Lung (tissue), 12 donors: Measurements from ENCODE around the gene PRKG1. TPM values are rescaled to one million over a fixed set of nuclear protein-coding genes. Genes with fewer than 3 reads are reported as not detected.

ENCODE experiments used
- ATAC-seq: fragments of 200-7000 bp; cut with Tn5 transposase; one replicate; pipeline ENCODE4 v1.9.1; 2020; ENCODE audit warnings: moderate number of reproducible peaks; ENCODE audit not compliant: insufficient read depth, low FRiP score
- DNase-seq, 3 donors: peaks; one replicate each; pipeline ENCODE4 v3.0.0-alpha.2; 2013 to 2017
- H3K27ac ChIP-seq, 2 donors: one replicate each; pipeline ENCODE4 v1.5.1; 2013; ENCODE audit warnings: mild to moderate bottlenecking in 2 of 2, moderate library complexity in 2 of 2, control low read depth in 1 of 2, inconsistent platforms in 1 of 2, low read depth in 1 of 2, low read length in 1 of 2
- H3K27me3 ChIP-seq, 3 donors: one replicate each; pipeline ENCODE4 v1.5.1; 2013; ENCODE audit warnings: low read length in 2 of 3; ENCODE audit not compliant: control insufficient read depth in 3 of 3, insufficient read depth in 3 of 3
- H3K36me3 ChIP-seq, 4 donors: one replicate each; pipeline ENCODE4 v1.5.1; 2013; ENCODE audit warnings: low read length in 4 of 4, mild to moderate bottlenecking in 1 of 4, moderate library complexity in 1 of 4; ENCODE audit not compliant: control insufficient read depth in 4 of 4, insufficient read depth in 4 of 4
- H3K4me1 ChIP-seq, 5 donors: one replicate each; pipeline ENCODE4 v1.5.1; 2013; ENCODE audit warnings: low read length in 5 of 5, mild to moderate bottlenecking in 2 of 5, moderate library complexity in 1 of 5; ENCODE audit not compliant: control insufficient read depth in 5 of 5, insufficient read depth in 5 of 5
- H3K4me3 ChIP-seq: one replicate; pipeline ENCODE4 v1.5.1; 2013; ENCODE audit warnings: mild to moderate bottlenecking, control low read depth, moderate library complexity
- H3K9ac ChIP-seq, 2 donors: one replicate each; pipeline ENCODE4 v1.5.1; 2013; ENCODE audit warnings: low read length in 2 of 2, control low read depth in 1 of 2; ENCODE audit not compliant: insufficient read depth in 1 of 2
- H3K9me3 ChIP-seq, 4 donors: one replicate each; pipeline ENCODE4 v1.5.1; 2013; ENCODE audit warnings: low read length in 3 of 4, mild to moderate bottlenecking in 1 of 4, moderate library complexity in 1 of 4; ENCODE audit not compliant: control insufficient read depth in 4 of 4, insufficient read depth in 3 of 4
- WGBS, 2 donors: extraction: QIAGEN DNeasy Blood & Tissue Kit; methylation state at CpG; one replicate each; pipeline ENCODE4 v1.1.7; 2013; 5-methylcytosine and 5-hydroxymethylcytosine counted together
- polyA plus RNA-seq, 2 donors: library from polyadenylated mRNA; stranded (reverse); fragments of 200-250 nt; gene quantifications; one replicate each; pipeline ENCODE4 v1.2.1, GENCODE V29; 2013
- total RNA-seq, 2 donors: library from RNA; depleted of rRNA in 1 of 2; stranded (reverse); fragments of >200 nt in 1 of 2; gene quantifications; one replicate each; pipeline ENCODE4 v1.2.1, GENCODE V29; 2014 to 2021
- TF ChIP-seq, protein P1 (sequence below): IDR thresholded peaks from 2 replicates; pipeline ENCODE4 v1.5.1; 2012; ENCODE audit warnings: mild to moderate bottlenecking; ENCODE audit errors: control extremely low read depth, extremely low read depth
- donor health status: control.
- donor health status: control.
- donor health status: Bipolar disorder and iron deficiency.
- donor health status: healthy.
- donor health status: DM: yes; HTN: yes; CAD: no.

PRKG1 gene
- total and polyA plus RNA-seq, 4 donors: 2.1 to 50.8 (median 15.1) TPM

DNA sequence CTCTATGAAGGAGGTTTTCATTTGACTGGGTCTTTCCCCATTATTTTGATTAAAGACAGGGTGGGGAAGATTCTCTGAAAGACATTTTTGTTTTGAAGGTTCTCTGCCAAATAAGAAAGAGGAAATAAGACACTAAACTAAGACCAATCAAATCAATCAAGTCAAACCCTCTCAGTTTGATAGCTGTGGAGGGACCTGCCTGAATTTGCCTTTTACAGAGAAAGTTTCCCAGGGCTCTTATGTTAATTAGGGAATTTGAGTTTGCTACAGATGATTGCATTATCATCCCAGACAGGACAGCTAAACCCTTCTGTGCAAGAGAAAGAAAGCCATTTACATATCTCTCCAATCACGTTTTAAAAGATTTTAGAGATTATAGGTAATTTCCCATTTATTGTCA lies 545.1 kb downstream of the PRKG1 start:
- H3K36me3 ChIP-seq: no peaks in the 10 kb centered on the region
- no peak overlapping the region for H3K27ac ChIP-seq
- H3K4me3 ChIP-seq: no peak overlapping the region
- peaks cover 0 to 7% (median 0%) of the 10 kb centered on the region in 5 donors for H3K4me1 ChIP-seq
- no peak overlapping the region for H3K9ac ChIP-seq
- no peaks in the 10 kb centered on the region for H3K27me3 ChIP-seq
- H3K9me3 ChIP-seq: no peaks in the 10 kb centered on the region
- ATAC-seq (no peak), DNase-seq (no peak)
- TF ChIP-seq, protein P1, sequence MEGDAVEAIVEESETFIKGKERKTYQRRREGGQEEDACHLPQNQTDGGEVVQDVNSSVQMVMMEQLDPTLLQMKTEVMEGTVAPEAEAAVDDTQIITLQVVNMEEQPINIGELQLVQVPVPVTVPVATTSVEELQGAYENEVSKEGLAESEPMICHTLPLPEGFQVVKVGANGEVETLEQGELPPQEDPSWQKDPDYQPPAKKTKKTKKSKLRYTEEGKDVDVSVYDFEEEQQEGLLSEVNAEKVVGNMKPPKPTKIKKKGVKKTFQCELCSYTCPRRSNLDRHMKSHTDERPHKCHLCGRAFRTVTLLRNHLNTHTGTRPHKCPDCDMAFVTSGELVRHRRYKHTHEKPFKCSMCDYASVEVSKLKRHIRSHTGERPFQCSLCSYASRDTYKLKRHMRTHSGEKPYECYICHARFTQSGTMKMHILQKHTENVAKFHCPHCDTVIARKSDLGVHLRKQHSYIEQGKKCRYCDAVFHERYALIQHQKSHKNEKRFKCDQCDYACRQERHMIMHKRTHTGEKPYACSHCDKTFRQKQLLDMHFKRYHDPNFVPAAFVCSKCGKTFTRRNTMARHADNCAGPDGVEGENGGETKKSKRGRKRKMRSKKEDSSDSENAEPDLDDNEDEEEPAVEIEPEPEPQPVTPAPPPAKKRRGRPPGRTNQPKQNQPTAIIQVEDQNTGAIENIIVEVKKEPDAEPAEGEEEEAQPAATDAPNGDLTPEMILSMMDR: no peak
- WGBS, 2 donors: 73 to 76% methylated on average over 1 of the region's 1 CpG

DNA sequence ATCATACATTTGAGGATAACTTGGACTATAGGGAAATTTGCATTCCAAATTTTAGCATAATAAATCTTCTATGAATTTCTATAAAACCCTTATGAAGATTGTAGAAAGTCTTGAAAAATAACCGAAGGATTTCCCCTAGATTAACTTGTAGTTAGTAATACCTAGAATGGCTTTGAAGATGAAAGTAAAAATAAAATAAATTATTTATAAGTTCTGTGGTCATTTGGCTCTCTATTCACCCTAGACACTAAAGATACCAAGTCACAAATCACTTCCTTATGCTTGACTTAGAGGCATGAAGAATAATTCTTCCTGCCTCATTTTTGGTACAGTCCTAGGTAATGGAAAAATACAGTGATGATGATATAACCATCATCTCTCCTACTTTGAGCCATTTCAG lies 545.8 kb downstream of the PRKG1 start:
- TF ChIP-seq, protein P1: no peak
- 76 to 89% methylated on average over 1 of the region's 1 CpG for WGBS, 2 donors
- no peaks in the 10 kb centered on the region for H3K9me3 ChIP-seq
- H3K36me3 ChIP-seq: no peaks in the 10 kb centered on the region
- H3K4me1 ChIP-seq: peaks cover 0 to 7% (median 0%) of the 10 kb centered on the region in 5 donors
- H3K27me3 ChIP-seq: no peaks in the 10 kb centered on the region
- no peak overlapping the region for H3K27ac ChIP-seq
- DNase-seq (no peak), ATAC-seq (no peak)
- H3K4me3 ChIP-seq: no peak overlapping the region
- H3K9ac ChIP-seq: no peak overlapping the region

DNA sequence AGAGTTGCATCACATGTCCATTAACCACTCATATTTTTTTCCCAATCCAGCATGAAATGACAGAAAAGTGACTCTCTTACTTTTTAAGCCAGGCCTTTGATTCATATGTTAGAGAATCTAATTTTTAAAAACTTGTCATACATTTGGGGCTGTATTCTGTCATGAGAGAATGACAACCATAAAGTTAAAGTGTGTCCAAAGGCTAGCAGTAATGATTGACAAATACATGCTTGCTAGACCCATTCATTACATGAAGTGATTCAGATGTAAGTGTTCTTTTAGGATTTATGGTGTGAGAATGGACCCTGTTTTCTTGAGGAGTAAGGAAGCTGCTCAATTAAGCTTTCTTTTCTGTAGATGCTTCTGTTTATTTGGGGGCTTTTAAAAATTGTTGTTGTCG lies 549.7 kb downstream of the PRKG1 start:
- TF ChIP-seq, protein P1: no peak
- ATAC-seq: no peak

More for the DNA sequence above, 549.7 kb downstream of the PRKG1 start:
- no peaks in the 10 kb centered on the region for H3K27me3 ChIP-seq
- no peak overlapping the region for H3K27ac ChIP-seq
- H3K36me3 ChIP-seq: no peaks in the 10 kb centered on the region
- H3K4me3 ChIP-seq: no peak overlapping the region
- no peaks in the 10 kb centered on the region for H3K9me3 ChIP-seq
- no peaks in the 10 kb centered on the region for H3K4me1 ChIP-seq
- 68 to 76% methylated on average over 1 of the region's 1 CpG for WGBS, 2 donors
- DNase-seq: no peak
- H3K9ac ChIP-seq: no peak overlapping the region
